GM18861 (cell line): ENCODE data around the gene DHDH.
A peak's percentile ranks its signal among the peaks of the same experiment; 100 is the strongest.

Experiments
- ATAC-seq: cut with Tn5 transposase; IDR thresholded peaks from one replicate; pipeline ENCODE4 v1.9.1; 2021; ENCODE audit not compliant: unreplicated experiment

Gene DHDH

GRCh38 chr19:48946463-48947257 lies 13.2 kb downstream of the DHDH start:
- ATAC-seq = no peak

DNA sequence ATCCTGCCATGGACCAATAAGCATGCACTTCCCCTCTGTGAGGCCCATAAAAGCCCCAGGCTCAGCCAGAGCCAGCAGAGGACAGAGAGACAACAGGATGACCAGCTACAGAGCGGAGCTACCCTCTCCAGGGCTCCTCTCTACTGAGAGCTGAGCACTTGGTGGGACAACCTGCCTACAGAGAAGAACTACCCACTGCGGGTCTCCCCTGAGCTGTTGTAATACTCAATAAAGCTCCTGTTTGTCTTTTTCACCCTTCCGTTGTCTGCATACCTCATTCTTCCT lies 13.7 kb downstream of the DHDH start:
- ATAC-seq = no peak

DNA sequence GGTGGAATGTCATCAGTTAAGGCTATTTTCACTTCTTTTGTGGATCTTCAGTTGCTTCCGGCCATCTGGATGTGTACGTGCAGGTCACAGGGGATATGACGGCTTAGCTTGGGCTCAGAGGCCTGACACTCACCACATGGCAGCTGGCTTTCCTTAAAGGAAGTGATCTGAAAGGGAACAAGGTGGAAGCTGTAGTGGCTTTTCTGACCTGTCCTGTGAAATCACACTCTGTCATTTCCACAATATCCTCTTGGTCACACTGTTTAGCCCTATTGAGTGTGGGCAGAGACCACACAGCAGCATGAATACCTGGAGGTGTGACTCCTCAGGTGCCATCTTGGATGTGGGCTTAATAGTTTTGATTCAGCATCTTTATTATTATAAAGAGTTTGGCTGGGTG lies 16.7 kb downstream of the DHDH start:
- ATAC-seq = no peak

DNA sequence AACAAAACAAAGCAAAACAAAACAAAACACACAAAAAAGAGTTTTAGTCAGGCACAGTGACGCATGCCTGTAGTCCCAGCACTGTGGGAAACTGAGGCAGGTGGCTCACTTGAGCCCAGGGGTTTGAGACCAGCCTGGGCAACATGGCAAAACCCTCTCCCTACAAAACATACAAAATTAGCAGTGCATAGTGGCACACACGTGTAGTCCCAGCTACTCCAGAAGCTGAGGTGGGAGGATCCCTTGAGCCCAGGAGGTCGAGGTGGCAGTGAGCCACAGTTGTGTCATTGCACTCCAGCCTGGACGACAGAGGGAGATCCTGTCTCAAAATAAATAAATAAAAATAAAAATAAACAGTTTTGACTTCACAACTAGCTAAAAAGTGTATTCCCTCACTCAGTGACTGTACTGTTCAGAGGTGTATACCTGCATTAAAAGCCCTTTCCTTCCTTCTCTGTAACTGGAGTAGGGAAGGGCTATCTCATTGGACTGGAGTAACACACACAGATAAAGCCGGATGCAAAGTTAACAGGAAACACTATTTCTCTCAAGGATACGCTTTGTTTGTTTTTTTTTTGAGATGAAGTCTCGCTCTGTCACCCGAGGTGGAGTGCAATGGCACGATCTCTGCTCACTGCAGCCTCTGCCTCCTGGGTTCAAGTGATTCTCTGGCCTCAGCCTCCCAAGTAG lies 17.5 kb downstream of the DHDH start:
- no peak for ATAC-seq

DNA sequence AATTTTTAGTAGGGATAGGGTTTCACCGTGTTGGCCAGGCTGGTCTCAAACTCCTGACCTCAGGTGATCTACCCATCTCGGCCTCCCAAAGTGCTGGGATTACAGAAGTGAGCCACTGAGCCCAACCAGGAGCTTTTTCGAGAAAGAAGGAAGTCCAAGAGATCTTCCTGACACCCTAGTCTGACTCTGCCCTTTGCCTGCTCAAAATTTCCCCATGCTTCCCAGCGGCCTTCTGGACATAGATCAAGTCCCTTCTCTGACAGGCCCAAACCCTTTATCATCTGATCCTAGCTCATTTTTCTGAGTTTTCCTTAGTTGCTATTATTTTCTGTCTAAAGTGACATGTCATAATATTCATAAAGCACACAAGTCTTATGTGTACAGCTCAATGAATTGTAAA lies 19.6 kb downstream of the DHDH start:
- no peak for ATAC-seq

DNA sequence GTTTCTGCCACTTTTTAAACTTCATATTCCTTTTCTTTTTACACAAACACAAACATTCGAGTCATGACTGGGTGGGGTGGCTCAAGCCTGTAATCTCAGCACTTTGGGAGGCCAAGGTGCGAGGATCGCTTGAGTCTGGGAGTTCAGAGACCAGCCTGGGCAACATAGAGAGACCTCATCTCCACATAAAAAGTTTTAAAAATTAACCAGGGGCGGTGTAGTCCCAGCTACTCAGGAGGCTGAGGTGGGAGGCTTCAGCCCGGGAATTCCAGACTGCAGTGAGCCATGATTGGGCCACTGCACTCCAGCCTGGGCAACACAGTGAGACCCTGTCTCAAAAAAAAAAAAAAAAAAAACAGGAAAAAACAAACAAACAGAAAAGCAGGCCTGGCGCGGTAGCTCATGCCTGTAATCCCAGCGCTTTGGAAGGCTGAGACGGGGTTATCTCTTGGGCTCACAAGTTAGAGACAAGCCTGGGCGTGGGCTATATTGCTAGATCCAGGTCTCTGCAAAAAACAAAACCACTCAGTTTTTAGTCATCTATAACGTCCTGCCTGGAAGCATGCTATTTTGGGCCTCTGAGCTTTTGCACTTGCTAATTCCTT lies 20.6 kb downstream of the DHDH start:
- ATAC-seq = no peak

DNA sequence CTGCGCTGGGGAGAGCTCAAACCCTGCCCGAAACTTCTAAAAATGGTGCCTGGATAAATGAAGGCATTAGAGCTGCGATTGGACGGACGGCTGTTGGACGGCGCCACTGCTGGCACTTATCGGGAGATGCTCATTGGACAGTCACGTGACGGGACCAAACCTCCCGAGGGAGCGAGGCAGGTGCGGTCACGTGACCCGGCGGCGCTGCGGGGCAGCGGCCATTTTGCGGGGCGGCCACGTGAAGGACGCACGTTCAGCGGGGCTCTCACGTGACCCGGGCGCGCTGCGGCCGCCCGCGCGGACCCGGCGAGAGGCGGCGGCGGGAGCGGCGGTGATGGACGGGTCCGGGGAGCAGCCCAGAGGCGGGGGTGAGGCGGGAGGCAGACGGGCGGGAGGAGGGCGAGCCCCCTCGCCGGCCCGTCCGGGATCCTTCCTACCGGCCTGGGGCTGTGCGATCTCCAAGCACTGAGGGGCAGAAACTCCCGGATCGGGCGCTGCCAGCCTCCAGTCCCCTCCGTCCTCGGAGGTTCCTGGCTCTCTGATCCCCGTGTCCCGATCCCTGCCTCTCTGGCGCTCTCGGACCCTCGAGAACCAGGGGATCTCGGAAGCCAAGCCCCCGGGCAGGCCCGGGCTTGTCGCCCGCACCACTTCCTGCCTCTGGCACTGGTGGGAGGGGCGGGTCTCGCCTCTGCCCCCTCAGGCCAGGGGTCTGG lies 21.3 kb downstream of the DHDH start, which contains the start of gene BAX:
Gene BAX (plus strand): TSS at position 281 of the 713 bp plus-strand sequence. CDS start 54 bp downstream, at position 335.
- peak; percentile 83 for ATAC-seq

GRCh38 chr19:48955308-48955958 lies 21.9 kb downstream of the DHDH start:
- no peak for ATAC-seq

DNA sequence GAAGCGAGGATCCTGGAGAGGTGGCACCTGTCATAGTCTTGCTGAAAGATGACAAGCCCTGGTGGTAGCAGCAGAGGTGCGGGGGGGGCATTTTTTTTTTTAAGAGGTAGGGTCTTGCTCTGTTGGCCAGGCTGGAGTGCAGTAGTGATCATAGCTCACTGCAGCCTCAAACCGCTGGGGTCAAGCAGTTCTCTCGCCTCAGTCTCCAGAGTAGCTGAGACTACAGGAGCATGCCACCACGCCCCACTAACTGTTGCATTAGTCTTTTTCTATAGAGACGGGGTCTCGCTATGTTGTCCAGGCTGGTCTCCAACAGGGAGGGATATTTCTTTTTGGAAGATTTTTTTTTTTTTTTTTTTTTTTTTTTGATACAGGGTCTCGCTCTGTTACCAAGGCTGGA lies 24.5 kb downstream of the DHDH start:
- ATAC-seq = no peak

DNA sequence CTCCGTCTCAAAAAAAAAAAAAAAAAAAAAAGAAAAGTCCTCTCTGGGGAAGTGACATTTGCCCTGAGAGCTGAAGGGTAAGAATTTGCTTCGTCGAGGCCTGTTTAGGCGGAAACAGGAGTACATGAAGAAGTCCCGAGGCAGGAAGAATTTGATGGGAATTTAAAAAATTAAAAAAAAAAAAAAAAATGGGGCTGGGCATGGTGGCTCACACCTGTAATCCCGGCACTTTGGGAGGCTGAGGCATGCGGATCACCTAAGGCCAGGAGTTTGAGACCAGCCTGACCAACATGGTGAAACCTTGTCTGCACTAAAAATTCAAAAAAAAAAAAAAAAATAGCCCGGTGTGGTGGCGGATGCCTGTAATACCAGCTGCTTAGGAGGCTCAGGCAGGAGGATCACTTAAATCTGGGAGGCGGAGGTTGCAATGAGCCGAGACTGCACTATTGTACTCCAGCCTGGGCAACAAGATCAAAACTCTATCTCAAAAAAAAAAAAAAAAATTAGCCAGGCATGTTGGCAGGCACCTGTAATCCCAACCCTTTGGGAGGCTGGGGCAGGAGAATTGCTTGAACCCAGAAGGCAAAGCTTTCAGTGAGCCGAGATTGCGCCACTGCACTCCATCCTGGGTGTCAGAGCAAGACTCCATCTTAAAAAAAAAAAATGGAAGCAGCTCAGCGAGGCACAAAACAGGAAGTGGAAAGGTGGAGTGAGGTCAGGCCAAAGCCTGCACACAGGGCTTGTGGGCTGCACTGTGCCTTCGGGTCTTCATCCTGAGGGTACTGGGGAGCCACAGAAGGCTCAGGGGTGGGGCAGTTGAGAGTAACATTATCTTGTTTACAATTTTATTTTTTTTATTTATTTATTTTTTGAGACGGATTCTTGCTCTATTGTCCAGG lies 26.1 kb downstream of the DHDH start:
- no peak for ATAC-seq

DNA sequence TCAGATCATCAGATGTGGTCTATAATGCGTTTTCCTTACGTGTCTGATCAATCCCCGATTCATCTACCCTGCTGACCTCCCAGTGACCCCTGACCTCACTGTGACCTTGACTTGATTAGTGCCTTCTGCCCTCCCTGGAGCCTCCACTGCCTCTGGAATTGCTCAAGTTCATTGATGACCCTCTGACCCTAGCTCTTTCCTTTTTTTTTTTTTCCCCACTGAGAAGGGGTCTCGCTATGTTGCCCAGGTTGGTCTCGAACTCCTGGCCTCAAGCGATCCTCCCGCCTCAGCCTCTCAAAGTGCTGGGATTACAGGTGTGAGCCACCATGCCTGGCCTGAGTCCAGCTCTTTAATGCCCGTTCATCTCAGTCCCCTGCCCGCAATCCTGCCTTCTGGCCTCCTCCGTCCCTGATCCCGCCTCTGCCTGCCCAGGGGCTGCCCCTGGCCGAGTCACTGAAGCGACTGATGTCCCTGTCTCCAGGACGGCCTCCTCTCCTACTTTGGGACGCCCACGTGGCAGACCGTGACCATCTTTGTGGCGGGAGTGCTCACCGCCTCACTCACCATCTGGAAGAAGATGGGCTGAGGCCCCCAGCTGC lies 27.7 kb downstream of the DHDH start:
- ATAC-seq = no peak

- no peak for ATAC-seq
Observed at GRCh38 chr19:48961673-48962028, 28.2 kb downstream of the DHDH start.

GRCh38 chr19:48962029-48962848 lies 28.7 kb downstream of the DHDH start:
- ATAC-seq = no peak

- ATAC-seq = no peak
Observed at GRCh38 chr19:48962849-48963165, 29.3 kb downstream of the DHDH start.

DNA sequence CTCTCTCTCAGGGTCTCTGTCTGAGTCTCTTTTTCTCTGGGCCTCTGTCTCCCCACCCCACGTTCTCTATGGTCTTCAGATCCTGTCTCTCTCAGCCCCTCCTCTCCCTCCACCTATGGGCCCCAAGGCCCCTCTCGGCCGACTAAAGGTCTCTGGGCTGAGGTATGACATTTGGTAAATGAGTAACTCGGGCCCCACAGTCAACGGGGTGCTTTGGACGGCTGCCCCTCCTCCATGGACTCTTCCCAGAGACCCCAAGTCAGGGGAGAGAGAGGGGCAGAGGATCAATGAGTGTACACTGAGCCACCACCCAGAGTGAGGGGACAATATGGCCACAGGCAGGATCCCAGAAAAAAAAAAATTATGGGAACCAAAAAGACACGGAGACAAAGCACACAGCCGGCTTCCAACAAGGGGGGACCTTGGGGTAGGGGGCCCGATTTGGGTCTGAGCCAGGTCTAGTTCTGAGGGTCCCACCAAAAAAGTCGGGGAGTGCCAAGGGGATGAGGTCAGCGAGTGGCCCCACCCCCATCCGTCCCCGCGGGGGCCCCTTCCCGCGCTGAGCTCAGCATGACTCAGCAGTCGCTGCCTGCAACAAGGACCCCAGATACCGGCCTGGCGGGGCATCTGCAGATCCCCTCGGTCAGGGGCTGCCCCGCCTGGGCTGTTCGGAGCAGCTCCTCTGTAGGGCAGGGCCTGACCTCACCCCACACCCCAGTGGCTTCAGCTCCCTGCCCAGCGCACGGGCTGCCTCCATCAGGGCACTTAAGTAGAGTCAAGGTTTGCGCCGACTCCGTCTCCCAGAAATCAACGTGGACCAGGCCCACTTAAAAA lies 30.1 kb downstream of the DHDH start:
- ATAC-seq = peak; percentile 28

GRCh38 chr19:48964205-48965039 lies 30.9 kb downstream of the DHDH start:
- no peak for ATAC-seq

- ATAC-seq = peak; percentile 44
Observed at GRCh38 chr19:48965040-48965805, 31.7 kb downstream of the DHDH start, which contains the start of gene FTL. Gene FTL, plus strand, starts transcription at chr19:48965309. Its CDS starts 199 bp downstream, at chr19:48965508.
